ENCODE data around the gene FAM81B.

The FAM81B gene

GRCh38 chr5:95486191-95486590, 95.0 kb downstream of the FAM81B start:
- Histone ChIP-seq H3K36me3 (ENCODE audit: insufficient read depth, low read length) (peaks cover 61% of the 10 kb centered on the region), H3K27ac (ENCODE audit: low read depth, low read length) (no peak overlapping the region), H3K4me1 (ENCODE audit: insufficient read depth, low read length) (no peaks in the 10 kb centered on the region)

GRCh38 chr5:95487880-95488279, 96.7 kb downstream of the FAM81B start:
- Histone ChIP-seq H3K4me3 (ENCODE audit: low read depth in 1 of 2, low read length in 2 of 2) (peak overlapping the region in 1 of 2 donors; percentile 8), H3K36me3 (ENCODE audit: insufficient read depth, low read length) (peaks cover 59% of the 10 kb centered on the region), H3K4me1 (ENCODE audit: insufficient read depth, low read length) (no peaks in the 10 kb centered on the region), H3K27ac (ENCODE audit: low read depth, low read length) (no peak overlapping the region), H3K9ac (ENCODE audit: low read length) (no peak overlapping the region), H3K9me3 (ENCODE audit: low read length) (peaks cover 11% of the 10 kb centered on the region), H3K27me3 (ENCODE audit: control insufficient read depth in 1 of 2, insufficient read depth in 2 of 2, low read length in 2 of 2) (no peaks in the 10 kb centered on the region)

More at GRCh38 chr5:95486191-95486590, 95.0 kb downstream of the FAM81B start:
- Histone ChIP-seq H3K27me3 (ENCODE audit: control insufficient read depth in 1 of 2, insufficient read depth in 2 of 2, low read length in 2 of 2) (no peaks in the 10 kb centered on the region), H3K9ac (ENCODE audit: low read length) (no peak overlapping the region), H3K9me3 (ENCODE audit: low read length) (peaks cover 11% of the 10 kb centered on the region), H3K4me3 (ENCODE audit: low read depth in 1 of 2, low read length in 2 of 2) (no peak overlapping the region)
